ENCODE results near the gene CMKLR1.

Gene CMKLR1

GRCh38 chr12:108253540-108253939, 85.6 kb downstream of the CMKLR1 start:
- no peak for TF ChIP-seq CTCF (IDR thresholded peaks at IDR 0.05)

GRCh38 chr12:108252523-108252922, 86.6 kb downstream of the CMKLR1 start:
- no peak for TF ChIP-seq CTCF (IDR thresholded peaks at IDR 0.05)

GRCh38 chr12:108248011-108248410, 91.1 kb downstream of the CMKLR1 start:
- TF ChIP-seq CTCF (IDR thresholded peaks at IDR 0.05), result no peak

- TF ChIP-seq CTCF (IDR thresholded peaks at IDR 0.05), result no peak
Measured at GRCh38 chr12:108247130-108247529, 92.0 kb downstream of the CMKLR1 start.

- TF ChIP-seq CTCF (IDR thresholded peaks at IDR 0.05), result no peak
Measured at GRCh38 chr12:108241986-108242703, 97.0 kb downstream of the CMKLR1 start.

- no peak for TF ChIP-seq CTCF (IDR thresholded peaks at IDR 0.05)
Measured at GRCh38 chr12:108240928-108241327, 98.2 kb downstream of the CMKLR1 start.

GRCh38 chr12:108240027-108240785, 98.9 kb downstream of the CMKLR1 start:
- TF ChIP-seq CTCF (IDR thresholded peaks at IDR 0.05), result no peak

Data from LNCAP (cell line).